ENCODE results near the gene ZNF497. TPM values are rescaled to one million over a fixed set of nuclear protein-coding genes. Genes with fewer than 3 reads are reported as not detected.
A peak's percentile ranks its signal among the peaks of the same experiment; 100 is the strongest.
"Not testable (repeated sequence)": the region's sequence is repeated elsewhere in the genome, so short reads cannot be mapped to it uniquely, and the experiment has no call there.

ZNF497 gene
- total and polyA plus RNA-seq, 4 donors, result 0.32 to 0.87 (median 0.79) TPM; not detected in 1

- Histone ChIP-seq H3K27me3 (ENCODE audit: control insufficient read depth in 1 of 2, insufficient read depth in 2 of 2, low read length in 1 of 2) (no peaks in the 10 kb centered on the region), H3K36me3 (ENCODE audit: control insufficient read depth in 1 of 2, insufficient read depth in 2 of 2, low read length in 1 of 2) (no peaks in the 10 kb centered on the region), H3K27ac (ENCODE audit: low read depth in 1 of 2, low read length in 2 of 2) (no peak overlapping the region), H3K9me3 (ENCODE audit: control insufficient read depth, low read length) (no peaks in the 10 kb centered on the region), H3K4me3 (ENCODE audit: low read length in 2 of 2) (no peak overlapping the region), H3K4me1 (ENCODE audit: control insufficient read depth in 1 of 2, insufficient read depth in 2 of 2, low read length in 2 of 2) (peaks cover 0 to 3% of the 10 kb centered on the region in 2 donors)
- intact Hi-C loops (cut with DNase I), result no loop called here
- WGBS, 2 donors, result 90 to 95% methylated on average over 6 of the region's 6 CpGs
- no peak for DNase-seq
- ATAC-seq (ENCODE audit: low FRiP score), result no peak
These were observed 16.7 kb upstream of the ZNF497 start for GRCh38 chr19:58379246-58379645.

GRCh38 chr19:58376724-58377123 is 14.2 kb upstream of the ZNF497 start:
- H3K27me3 ChIP-seq (ENCODE audit: control insufficient read depth in 1 of 2, insufficient read depth in 2 of 2, low read length in 1 of 2); H3K36me3 ChIP-seq (ENCODE audit: control insufficient read depth in 1 of 2, insufficient read depth in 2 of 2, low read length in 1 of 2); H3K9me3 ChIP-seq (ENCODE audit: control insufficient read depth, low read length); DNase-seq; H3K4me1 ChIP-seq (ENCODE audit: control insufficient read depth in 1 of 2, insufficient read depth in 2 of 2, low read length in 2 of 2); ATAC-seq (ENCODE audit: low FRiP score); intact Hi-C loops (cut with DNase I); H3K4me3 ChIP-seq (ENCODE audit: low read length in 2 of 2); H3K27ac ChIP-seq (ENCODE audit: low read depth in 1 of 2, low read length in 2 of 2): not testable (repeated sequence)
- WGBS, 2 donors, result 76 to 77% methylated on average over 7 of the region's 7 CpGs

GRCh38 chr19:58374200-58374599 is 11.6 kb upstream of the ZNF497 start:
- Histone ChIP-seq H3K9me3 (ENCODE audit: control insufficient read depth, low read length) (no peaks in the 10 kb centered on the region), H3K4me3 (ENCODE audit: low read length in 2 of 2) (no peak overlapping the region), H3K4me1 (ENCODE audit: control insufficient read depth in 1 of 2, insufficient read depth in 2 of 2, low read length in 2 of 2) (no peaks in the 10 kb centered on the region), H3K36me3 (ENCODE audit: control insufficient read depth in 1 of 2, insufficient read depth in 2 of 2, low read length in 1 of 2) (no peaks in the 10 kb centered on the region), H3K27ac (ENCODE audit: low read depth in 1 of 2, low read length in 2 of 2) (no peak overlapping the region), H3K27me3 (ENCODE audit: control insufficient read depth in 1 of 2, insufficient read depth in 2 of 2, low read length in 1 of 2) (no peaks in the 10 kb centered on the region)
- WGBS, 2 donors, result 87 to 88% methylated on average over 4 of the region's 4 CpGs
- ATAC-seq (ENCODE audit: low FRiP score) (no peak), DNase-seq (no peak)
- intact Hi-C loops (cut with DNase I), result no loop called here

GRCh38 chr19:58372311-58373133 is 10.0 kb upstream of the ZNF497 start:
- H3K9me3 ChIP-seq (ENCODE audit: control insufficient read depth, low read length), result no peaks in the 10 kb centered on the region
- H3K4me1 ChIP-seq (ENCODE audit: control insufficient read depth in 1 of 2, insufficient read depth in 2 of 2, low read length in 2 of 2), result no peaks in the 10 kb centered on the region
- H3K4me3 ChIP-seq (ENCODE audit: low read length in 2 of 2), result no peak overlapping the region
- 68 to 73% methylated on average over 15 of the region's 15 CpGs for WGBS, 2 donors
- ATAC-seq (ENCODE audit: low FRiP score) (no peak), DNase-seq (no peak)
- H3K27ac ChIP-seq (ENCODE audit: low read depth in 1 of 2, low read length in 2 of 2), result no peak overlapping the region
- intact Hi-C loops (cut with DNase I), result no loop called here
- no peaks in the 10 kb centered on the region for H3K27me3 ChIP-seq (ENCODE audit: control insufficient read depth in 1 of 2, insufficient read depth in 2 of 2, low read length in 1 of 2)
- H3K36me3 ChIP-seq (ENCODE audit: control insufficient read depth in 1 of 2, insufficient read depth in 2 of 2, low read length in 1 of 2), result no peaks in the 10 kb centered on the region

DNA sequence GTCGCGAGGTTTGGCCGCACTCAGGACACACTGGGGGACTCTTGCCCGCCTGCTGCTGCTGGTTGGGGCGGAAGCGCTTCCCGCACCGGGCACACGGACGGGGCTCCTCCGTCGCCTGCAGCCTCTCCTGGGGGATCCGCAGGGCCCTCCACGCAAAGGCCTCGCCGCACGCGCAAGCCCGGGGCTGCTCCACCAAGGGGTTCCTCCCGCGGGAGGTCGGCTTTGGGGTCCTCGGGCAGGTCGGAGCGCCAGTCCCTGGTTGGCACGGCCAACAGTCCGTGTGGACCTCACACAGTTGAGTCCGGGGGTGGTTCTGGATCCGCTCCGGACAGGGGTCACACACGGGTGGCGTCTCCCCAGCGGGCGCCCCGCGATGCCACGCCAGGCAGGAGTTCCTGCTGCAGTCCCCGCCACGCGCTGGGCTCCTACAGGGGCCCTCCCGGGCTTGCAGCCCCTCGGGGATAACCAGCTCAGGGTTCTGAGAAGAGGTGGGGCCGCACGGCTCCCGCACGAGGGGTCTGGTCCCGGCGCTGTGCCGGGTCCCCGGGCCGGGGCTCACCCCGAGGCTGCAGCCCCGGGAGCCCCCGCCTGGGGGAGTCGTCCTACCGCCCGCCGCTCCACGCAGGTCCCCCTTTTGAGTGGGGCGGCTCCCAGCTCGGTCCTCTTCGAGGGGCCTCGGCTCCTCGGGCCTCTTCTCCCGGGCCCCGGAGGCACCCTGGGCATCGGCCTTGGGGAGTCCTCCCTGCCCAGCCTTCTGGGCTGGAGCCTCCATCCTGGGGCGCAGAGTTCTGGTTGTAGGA is 6.2 kb upstream of the ZNF497 start:
- WGBS, 2 donors, result 73 to 79% methylated on average over 55 to 68 of the region's 68 CpGs
- intact Hi-C loops (cut with DNase I), result no loop called here
- DNase-seq (no peak), ATAC-seq (ENCODE audit: low FRiP score) (no peak)
- Histone ChIP-seq H3K9me3 (ENCODE audit: control insufficient read depth, low read length) (no peaks in the 10 kb centered on the region), H3K4me1 (ENCODE audit: control insufficient read depth in 1 of 2, insufficient read depth in 2 of 2, low read length in 2 of 2) (no peaks in the 10 kb centered on the region), H3K4me3 (ENCODE audit: low read length in 2 of 2) (no peak overlapping the region), H3K27me3 (ENCODE audit: control insufficient read depth in 1 of 2, insufficient read depth in 2 of 2, low read length in 1 of 2) (no peaks in the 10 kb centered on the region), H3K36me3 (ENCODE audit: control insufficient read depth in 1 of 2, insufficient read depth in 2 of 2, low read length in 1 of 2) (no peaks in the 10 kb centered on the region), H3K27ac (ENCODE audit: low read depth in 1 of 2, low read length in 2 of 2) (no peak overlapping the region)

DNA sequence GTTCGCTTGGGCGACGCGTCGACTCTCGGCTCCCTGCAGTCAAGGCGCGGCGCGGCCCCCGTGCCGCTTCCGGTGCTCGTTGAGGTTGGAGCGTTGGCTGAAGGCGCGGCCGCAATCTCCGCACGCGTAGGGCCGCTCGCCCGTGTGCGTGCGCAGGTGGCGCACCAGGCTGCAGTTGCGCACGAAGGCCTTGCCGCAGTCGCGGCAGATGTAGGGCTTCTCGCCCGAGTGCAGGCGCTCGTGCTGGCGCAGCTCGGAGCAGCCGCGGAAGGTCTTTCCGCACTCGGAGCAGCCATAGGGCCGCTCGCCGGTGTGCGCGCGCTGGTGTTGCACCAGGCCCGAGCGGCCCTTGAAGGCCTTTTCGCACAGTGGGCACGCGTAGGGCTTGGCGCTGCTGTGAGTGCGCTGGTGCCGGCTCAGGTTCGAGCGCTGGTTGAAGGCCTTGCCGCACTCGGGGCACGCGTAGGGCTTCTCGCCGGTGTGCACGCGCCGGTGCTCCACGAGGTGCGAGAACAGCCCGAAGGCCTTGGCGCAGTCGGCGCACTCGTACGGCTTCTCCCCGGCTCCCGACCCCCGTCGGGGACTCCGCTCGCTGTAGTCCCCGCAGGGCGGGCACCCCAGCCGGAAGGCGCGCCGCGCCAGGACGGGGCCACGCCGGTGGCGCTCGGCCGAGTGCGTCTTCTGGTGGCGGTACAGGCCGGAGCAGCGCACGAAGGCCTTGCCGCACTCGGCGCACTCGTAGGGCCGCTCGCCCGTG is 5.3 kb upstream of the ZNF497 start:
- intact Hi-C loops (cut with DNase I), result no loop called here
- ATAC-seq (ENCODE audit: low FRiP score) (no peak), DNase-seq (no peak)
- Histone ChIP-seq H3K27ac (ENCODE audit: low read depth in 1 of 2, low read length in 2 of 2) (no peak overlapping the region), H3K27me3 (ENCODE audit: control insufficient read depth in 1 of 2, insufficient read depth in 2 of 2, low read length in 1 of 2) (no peaks in the 10 kb centered on the region), H3K36me3 (ENCODE audit: control insufficient read depth in 1 of 2, insufficient read depth in 2 of 2, low read length in 1 of 2) (no peaks in the 10 kb centered on the region), H3K9me3 (ENCODE audit: control insufficient read depth, low read length) (no peaks in the 10 kb centered on the region), H3K4me3 (ENCODE audit: low read length in 2 of 2) (no peak overlapping the region), H3K4me1 (ENCODE audit: control insufficient read depth in 1 of 2, insufficient read depth in 2 of 2, low read length in 2 of 2) (no peaks in the 10 kb centered on the region)
- 36 to 38% methylated on average over 106 of the region's 106 CpGs for WGBS, 2 donors

DNA sequence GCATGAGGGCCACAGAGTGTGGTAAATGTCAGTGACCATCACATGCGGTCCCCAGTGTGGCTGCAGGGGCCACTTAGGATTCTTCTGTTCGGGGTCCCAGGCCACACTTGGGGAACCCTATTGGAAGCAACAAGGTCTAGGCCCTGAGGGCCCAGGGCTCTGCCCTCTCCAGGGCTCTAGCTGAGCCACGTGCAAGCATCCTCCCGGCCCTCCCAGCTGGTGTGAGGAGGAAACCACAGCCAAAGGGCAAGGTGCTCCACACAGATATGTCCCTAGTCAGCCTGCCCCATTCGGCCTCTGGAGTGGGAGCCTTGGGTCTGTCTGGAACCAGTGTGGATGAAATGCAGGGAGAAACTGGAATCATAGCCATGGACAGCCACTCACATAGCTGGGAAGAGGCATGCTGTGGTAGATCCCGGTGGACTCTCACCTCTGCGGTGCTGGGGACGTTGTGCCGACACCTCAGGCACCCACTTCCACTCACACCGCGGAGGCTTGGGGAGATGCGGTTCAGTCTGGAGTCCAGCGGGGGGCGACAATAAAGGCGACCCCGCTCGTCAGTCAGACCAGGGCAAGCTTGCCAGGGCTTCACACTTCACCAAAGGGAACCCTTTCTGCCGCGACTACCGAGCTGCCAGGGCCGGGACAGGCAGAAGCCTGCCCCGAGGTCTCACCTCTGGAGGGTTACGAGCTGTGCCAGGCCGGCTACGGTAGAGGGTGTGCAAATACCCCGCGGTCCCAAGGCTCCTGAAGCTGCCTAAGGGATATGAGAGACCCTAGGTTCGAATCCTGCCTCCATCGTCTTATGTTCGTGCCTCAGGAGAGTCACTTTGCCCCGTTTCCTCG is 4.3 kb upstream of the ZNF497 start:
- H3K27ac ChIP-seq (ENCODE audit: low read depth in 1 of 2, low read length in 2 of 2), result no peak overlapping the region
- intact Hi-C loops (cut with DNase I), result no loop called here
- no peaks in the 10 kb centered on the region for H3K27me3 ChIP-seq (ENCODE audit: control insufficient read depth in 1 of 2, insufficient read depth in 2 of 2, low read length in 1 of 2)
- H3K4me1 ChIP-seq (ENCODE audit: control insufficient read depth in 1 of 2, insufficient read depth in 2 of 2, low read length in 2 of 2), result no peaks in the 10 kb centered on the region
- WGBS, 2 donors, result 89% methylated on average over 32 of the region's 32 CpGs
- H3K9me3 ChIP-seq (ENCODE audit: control insufficient read depth, low read length), result no peaks in the 10 kb centered on the region
- H3K4me3 ChIP-seq (ENCODE audit: low read length in 2 of 2), result no peak overlapping the region
- H3K36me3 ChIP-seq (ENCODE audit: control insufficient read depth in 1 of 2, insufficient read depth in 2 of 2, low read length in 1 of 2), result no peaks in the 10 kb centered on the region
- ATAC-seq (ENCODE audit: low FRiP score) (no peak), DNase-seq (no peak)

- intact Hi-C loops (cut with DNase I), result loop anchor here (5.0 kb wide), 1 partner anchor 37 kb away; the partner anchor contains the start of gene ZSCAN22 (in 2 of the 2)
These were observed 1.6 kb upstream of the ZNF497 start for GRCh38 chr19:58364146-58364545.

More at GRCh38 chr19:58364146-58364545, 1.6 kb upstream of the ZNF497 start:
- no peaks in the 10 kb centered on the region for H3K27me3 ChIP-seq (ENCODE audit: control insufficient read depth in 1 of 2, insufficient read depth in 2 of 2, low read length in 1 of 2)
- H3K36me3 ChIP-seq (ENCODE audit: control insufficient read depth in 1 of 2, insufficient read depth in 2 of 2, low read length in 1 of 2), result no peaks in the 10 kb centered on the region
- 85 to 86% methylated on average over 5 of the region's 5 CpGs for WGBS, 2 donors
- no peak overlapping the region for H3K27ac ChIP-seq (ENCODE audit: low read depth in 1 of 2, low read length in 2 of 2)
- no peaks in the 10 kb centered on the region for H3K9me3 ChIP-seq (ENCODE audit: control insufficient read depth, low read length)
- ATAC-seq (ENCODE audit: low FRiP score) (no peak), DNase-seq (peak in 1 of 2 donors; percentile 20)
- H3K4me3 ChIP-seq (ENCODE audit: low read length in 2 of 2), result no peak overlapping the region
- H3K4me1 ChIP-seq (ENCODE audit: control insufficient read depth in 1 of 2, insufficient read depth in 2 of 2, low read length in 2 of 2), result no peaks in the 10 kb centered on the region
